GM19240 (cell line): ENCODE results near the gene A4GALT.
"Not testable (repeated sequence)": the region's sequence is repeated elsewhere in the genome, so short reads cannot be mapped to it uniquely, and the experiment has no call there.

Experiments
- DNase-seq: peaks from one replicate; pipeline ENCODE4 v3.0.0; 2011; ENCODE audit warnings: low spot score; ENCODE audit not compliant: insufficient read length

Gene A4GALT

DNA sequence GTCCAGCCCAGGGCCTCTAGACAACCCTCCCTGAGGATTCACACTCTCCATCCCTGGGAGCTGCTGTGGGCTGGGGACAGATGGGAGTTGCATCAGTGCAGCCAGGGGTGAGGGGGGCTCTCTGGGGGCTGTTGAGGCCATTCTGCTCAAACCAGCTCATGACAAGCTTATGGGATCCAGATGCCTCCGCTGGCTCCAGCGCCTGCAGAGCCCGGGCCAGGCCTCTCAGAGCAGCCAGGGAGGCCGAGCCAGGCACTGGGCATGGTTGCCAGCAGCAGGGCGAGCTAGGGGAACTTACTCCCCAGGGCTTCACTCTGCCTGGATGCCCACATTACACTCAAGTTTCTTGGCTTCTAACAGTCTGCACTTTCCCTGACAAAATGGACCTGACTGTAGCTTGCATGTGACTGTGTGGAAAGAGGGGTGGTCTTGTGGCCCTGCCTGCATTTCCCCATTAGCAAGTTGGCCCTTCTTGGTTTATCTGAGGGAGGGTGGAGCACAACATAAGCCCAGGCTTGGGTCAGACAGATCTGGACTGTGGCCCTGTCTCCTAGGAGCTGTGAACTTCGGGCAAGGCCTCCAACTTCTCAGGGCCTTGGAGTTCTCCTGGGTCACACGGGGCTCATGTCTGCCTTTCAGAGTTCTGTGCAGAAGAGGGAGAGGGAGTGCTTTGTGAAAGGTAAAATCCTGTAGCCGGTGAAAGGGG lies 36.9 kb downstream of the A4GALT start:
- DNase-seq, result no peak

DNA sequence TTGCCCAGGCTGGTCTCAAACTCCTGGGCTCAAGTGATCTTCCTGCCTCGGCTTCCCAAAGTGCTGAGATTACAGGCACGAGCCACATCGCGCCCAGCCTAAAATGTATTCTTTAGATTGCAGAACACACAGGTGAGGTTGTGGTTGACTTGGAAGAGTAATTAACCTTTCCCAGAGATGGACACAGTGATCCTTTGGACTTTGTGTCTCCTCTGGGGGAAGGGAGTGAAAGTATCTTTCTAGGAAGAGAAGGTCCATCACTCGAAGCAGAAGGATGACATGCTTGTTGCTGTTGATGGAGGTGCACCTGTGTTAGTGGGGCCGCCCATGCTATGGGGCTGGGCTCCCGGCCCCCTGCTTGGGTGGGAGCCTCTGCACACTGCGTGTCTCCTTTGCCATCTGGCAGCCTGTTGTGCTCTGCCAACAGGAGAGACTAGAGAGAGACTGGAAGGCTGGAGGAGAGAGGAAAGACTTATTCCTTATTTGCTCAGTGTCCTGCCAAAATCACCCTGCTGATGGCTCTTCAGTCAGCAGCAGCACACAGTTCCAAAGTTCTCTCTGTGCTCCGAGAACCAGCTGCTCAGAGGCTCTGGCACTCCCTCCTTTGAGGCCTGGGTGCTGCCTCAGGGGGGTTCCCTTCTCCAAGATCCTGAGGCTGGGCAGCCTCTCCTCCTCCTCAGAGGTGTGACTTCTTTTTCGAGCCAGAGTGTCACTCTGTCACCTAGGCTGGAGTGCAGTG lies 38.4 kb downstream of the A4GALT start:
- DNase-seq, result no peak

DNA sequence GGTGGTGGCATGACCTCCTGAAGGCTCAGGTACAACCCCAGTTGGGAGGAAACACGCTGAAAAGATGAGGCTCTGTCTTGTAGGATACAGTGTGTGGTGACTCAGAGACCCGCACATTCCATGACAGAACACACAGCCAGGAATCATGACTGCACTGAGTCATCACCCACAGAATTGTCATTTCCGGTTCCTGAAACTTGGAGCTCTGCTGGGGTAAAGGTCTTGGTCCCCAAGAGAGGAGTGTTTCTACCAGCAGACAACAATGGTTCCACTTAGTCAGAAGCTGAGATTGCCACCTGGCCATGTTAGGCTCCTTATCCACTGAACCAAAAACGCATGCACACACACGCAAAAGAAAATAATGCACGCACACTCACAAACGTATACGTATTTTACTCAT lies 40.0 kb downstream of the A4GALT start:
- no peak for DNase-seq

DNA sequence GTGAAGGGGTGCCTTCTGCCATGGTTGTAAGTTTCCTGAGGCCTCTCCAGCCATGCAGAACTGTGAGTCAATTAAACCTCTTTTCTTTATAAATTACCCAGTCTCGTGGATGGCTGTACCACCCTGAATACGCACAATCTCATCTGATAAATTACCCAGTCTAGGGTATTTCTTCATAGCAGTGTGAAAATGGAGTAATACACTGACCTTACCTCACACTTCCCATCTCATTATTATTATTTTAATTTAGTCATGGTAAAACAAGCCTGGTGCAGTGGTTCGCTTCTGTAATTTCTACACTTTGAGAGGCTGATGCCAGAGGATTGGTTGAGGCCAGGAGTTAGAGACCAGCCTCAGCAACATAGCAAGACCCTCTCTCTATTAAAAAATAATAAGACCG lies 41.0 kb downstream of the A4GALT start:
- DNase-seq, result no peak

DNA sequence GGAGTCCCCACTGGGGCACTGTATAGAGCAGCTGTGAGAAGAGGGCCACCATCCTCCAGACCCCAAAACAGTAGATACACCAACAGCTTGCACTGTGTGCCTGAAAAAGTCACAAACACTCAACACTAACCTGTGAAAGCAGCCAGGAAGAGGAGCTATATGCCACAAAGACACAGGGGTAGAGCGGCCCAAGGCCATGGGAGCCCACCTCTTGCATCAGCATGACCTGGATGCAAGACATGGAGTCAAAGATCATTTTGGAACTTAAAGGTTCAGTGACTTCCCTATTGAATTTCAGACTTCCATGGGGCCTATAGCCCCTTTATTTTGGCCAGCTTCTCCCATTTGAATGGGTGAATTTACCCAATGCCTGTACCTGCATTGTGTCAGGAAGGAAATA lies 41.8 kb downstream of the A4GALT start:
- DNase-seq, result no peak

DNA sequence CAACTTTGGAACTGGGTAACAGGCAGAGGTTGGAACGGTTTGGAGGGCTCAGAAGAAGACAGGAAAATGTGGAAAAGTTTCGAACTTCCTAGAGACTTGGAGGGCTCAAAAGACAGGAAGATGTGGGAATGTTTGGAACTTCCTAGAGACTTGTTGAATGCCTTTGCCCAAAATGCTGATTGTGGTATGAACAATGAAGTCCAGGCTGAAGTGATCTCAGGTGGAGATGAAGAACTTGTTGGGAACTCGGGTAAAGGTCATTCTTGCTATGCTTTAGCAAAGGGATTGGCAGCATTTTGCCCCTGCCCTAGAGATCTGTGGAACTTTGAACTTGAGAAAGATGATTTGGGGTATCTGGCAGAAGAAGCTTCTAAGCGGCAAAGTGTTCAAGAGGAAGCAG lies 42.7 kb downstream of the A4GALT start:
- not testable (repeated sequence) for DNase-seq

DNA sequence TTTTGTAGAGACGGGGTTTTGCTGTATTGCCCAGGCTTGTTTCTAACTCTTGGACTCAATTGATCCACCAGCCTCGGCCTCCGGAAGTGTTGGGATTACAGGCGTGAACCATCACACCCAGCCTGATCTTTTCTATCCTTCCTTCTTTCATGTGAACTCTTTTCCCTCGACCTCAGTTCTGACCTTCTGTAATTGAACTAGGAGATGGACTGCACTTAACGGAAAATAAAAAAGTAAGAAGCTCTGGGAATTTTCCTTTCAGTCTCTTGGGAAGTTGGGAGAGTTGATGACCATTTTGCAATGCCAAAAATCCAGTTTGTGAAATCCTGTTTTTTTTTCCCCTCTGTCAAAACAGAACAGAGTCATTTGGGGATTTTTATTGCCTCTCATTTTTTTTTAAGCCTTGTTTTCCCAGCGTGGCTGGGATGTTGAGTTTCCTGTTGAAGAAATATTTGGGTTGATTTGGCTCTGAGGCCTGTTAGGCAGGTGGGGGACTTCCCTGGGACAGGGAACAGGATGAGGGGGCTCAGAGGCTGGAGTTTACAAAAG lies 44.5 kb downstream of the A4GALT start:
- DNase-seq, result no peak

DNA sequence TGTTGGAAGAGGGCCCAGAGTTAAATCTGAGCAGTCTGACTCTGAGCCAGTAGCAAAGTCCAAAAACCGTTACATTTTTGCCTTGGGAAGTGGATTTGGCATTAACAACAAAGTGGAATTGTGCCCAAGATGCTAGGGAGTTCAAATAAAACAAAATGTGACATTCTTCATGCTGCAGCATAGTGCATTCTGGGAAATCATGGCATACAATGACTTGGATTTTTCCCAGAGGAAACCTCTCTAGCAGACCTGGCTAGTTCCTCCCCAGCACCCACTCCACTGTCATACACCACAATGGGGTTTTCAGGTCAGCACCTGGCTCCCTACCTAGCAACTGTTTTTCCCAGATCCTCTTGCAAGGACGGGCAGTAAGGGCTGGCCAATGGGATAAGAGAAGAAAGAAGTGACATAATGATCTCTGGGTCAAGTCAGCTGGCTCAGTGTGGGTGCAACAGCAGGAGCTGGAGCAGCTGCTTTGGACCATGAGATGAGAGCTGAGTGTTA lies 46.7 kb downstream of the A4GALT start:
- no peak for DNase-seq

DNA sequence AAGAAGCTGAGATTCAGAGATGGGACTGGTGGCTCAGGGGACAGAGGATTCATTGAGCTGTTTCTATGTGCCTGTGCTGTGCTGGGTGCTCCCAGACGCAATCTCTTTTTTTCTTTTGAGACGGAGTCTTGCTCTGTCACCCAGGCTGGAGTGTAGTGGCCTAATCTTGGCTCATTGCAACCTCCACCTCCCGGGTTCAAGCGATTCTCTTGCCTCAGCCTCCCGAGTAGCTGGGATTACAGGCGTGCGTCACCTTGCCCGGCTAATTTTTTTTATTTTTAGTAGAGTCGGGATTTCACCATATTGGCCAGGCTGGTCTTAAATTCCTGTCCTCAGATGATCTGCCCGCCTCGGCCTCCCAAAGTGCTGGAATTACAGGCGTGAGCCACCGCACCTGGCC lies 47.6 kb downstream of the A4GALT start:
- not testable (repeated sequence) for DNase-seq

DNA sequence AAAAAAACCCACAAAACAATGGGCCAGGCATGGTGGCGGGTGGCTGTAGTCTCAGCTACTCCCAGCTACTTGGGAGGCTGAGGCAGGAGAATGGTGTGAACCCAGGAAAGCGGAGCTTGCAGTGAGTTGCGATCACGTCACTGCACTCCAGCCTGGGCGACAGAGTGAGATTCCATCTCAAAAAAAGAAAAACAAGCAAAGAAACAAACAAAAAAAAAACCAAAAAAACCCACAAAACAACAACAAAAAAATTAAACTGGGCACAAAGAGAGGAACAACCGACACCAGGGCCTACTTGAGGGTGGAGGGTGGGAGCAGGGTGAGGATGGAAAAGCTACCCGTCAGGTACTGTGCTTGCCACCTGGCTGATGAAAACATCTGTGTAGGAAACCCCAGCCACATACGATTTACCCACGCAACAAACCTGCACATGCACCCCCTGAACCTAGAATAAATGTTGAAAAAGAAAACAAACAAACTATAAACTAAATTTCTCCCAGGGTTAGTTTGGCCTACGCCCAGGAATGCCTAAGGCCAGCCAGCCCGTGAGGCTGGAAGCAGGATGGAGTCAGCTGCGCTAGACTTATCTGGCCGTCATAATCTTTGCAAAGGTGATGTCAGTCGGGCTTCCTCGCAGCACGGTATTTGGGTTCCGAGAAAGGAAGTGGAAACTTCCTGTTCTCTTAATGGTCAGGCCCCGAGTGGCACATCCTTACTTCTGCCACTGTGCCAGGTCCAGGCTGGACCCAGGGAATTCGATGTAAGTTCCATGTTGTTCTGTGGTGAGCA lies 49.6 kb downstream of the A4GALT start:
- no peak for DNase-seq

DNA sequence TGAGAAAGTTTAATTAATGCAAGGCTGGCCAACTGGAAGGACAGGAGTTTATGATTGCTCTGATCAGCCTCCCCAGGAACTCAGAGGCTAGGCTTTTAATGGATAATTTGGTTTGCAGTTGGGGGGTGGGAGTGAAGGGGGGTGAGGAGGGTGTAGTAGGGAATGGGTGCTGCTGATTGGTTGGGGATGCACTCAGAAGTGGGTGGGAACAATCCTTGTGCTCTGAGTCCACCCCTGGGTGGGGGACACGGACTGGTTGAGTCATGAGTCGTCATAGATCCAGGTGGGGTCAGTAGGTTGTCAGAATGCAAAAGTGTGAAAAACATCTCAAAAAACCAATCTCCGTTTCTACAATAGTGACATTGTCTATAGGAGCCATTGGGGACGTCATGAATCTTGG lies 50.6 kb downstream of the A4GALT start:
- DNase-seq, result no peak

DNA sequence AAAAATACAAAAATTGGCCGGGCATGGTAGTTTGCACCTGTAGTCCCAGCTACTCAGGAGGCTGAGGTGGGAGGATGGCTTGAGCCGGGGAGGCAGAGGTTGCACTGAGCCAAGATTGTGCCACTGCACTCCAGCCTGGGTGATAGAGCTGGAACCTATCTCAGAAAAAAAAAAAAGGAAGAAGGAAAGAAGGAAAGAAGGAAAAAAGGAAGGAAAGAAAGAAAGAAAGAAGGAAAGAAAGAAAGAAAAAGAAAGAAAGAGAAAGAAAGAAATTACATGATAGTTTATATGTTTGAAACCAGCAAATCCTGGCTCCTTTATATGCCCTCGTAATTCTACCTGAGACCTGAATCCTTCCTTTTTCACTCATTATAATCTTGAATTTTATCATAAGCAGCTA lies 54.3 kb downstream of the A4GALT start:
- not testable (repeated sequence) for DNase-seq

DNA sequence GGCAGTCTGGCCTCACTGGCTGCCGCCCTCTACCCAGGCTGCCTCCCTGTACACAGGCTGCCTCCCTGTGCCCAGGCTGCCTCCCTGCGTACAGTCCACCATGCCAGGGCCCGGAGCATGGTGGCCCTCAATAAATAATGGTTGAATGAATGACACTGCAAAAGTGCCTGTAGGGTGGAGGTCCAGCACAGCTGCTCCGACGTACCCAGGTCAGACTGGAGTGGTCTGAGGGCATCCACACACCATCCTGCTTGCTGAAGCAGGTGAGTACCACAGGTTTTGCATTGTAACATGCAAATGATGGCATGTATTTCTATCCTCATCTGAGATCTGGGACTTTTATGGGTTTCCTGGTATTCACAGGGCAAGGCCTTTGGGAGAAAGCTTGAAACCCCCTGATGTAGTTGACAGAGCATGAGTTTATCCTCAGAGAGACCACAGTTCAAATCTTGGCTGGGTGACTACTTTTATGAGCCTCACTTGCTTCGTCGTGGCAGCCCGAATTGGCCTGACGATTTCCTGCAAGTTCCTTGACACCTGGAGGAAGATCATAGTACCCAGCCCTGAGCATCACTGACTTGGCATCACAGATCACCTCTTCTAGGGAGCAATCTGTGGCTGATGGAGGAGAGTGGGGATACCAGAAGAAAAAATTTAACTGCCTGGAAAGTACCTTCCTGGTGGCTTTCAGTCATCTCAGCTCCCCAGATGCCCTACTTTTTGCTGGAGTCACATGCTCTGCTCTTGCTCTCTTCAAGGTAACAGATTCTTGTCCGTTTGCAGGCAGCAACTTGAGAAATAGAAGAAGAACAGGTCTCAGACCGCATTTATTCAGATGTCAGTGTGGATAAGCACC lies 55.5 kb downstream of the A4GALT start:
- DNase-seq, result no peak

DNA sequence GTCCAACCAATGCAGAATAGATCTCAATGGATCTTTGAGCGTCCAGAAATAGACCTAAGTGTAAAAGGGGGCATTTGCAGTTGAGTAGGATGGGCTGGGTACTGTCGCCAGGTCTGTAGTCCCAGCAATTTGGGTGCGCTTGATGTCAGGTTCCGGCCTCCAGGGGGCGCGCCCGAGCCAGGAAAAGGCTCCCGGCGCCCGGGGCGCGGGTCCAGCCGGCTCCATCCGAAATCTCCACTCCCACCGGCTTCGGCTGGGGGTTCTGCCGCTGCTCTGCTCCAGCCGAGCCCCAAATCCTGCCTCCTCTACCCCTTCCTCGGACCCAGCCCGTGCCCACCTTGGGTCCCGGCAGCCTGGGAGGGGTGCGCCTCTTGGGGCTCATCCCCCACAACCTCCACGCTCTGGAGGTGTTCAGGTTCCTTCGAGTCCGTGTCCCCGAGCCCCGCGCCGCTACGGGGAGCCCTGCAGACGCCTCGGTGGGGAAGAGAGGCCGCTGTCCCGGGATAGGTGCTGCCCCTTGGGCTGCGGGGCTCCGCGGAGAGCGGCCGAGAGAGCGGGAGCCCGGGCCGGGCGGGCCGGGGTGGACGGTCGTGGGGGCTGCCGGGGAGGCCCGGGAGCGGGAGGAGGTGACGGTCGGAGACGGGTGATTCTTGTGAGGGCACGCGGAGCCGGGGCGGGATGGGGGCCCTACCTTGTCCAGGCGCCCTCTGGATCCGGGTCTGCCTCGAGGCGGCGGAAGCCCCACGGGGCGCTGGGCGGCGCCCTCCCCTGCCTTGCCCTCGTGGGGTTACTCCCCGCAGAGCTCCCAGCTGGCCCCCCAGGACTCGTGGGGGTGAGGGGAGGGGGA lies 58.5 kb downstream of the A4GALT start:
- peak; percentile 77 for DNase-seq

DNA sequence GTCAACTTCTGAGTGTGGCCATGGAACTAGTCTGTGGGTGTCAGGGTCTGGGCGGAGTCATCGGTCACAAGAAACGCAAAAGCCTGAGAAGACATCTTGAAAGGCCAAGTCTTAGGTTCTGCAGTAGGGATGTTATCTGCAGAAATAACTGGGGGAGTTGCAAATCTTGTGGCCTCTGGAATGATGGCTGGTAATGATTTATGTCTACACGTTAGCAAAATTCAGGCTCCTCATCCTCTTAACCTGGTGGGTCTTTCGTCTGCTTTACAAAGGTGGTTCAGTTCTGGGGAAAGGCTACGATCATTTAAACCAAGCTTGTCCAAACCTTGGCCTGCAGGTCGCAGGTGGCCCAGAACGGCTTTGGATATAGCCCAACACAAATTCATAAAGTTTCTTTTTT lies 64.1 kb downstream of the A4GALT start:
- no peak for DNase-seq

DNA sequence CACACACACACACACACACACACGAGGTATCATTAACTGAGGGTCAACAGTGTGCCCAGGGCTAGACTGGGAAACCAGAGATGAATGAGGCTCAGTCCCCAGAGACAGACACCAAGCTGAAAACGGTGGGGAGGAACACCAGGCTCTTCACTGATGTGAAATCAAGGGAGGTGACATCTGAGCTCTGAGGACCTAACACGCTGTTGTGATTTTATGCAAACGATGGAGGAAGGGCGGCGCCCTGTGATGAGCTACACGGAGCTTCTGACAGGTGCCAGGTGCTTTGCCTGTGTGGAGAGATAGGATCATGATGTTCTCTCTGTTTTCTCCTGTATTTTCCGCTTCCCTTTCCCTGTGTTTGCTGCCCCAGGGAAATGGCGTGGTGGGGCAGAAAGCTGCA lies 65.0 kb downstream of the A4GALT start:
- DNase-seq, result peak; percentile 53

DNA sequence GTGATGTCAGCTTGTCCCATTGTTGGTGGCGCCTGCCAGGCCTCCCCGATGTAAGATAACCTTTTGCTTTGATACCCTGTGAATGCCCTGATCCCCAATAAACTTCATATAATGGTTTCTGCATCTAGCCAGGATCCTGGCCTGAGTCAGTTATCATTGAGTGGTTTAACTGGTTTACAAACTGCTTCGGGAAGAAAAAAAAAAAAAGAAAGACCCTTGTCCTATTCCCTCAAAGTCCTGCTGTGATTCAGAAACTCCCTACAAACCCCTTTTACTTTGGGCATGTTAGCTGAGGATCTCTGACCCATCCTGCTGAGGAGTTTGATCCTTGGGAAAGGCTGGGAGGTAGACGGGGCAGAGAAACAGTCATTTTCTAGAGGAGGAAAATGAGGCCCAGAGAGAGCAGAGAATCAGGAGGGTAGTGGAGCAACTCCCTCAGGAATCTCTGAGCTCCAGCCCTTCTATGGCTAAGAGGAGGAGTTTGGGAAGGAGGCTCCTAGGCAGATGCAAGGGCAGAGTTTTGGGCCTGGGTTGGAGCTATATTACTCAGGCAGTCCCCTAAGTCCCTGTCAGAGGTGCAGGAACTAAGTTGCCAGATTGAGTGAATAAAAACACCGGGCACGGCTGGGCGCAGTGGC lies 66.1 kb downstream of the A4GALT start:
- DNase-seq, result no peak

DNA sequence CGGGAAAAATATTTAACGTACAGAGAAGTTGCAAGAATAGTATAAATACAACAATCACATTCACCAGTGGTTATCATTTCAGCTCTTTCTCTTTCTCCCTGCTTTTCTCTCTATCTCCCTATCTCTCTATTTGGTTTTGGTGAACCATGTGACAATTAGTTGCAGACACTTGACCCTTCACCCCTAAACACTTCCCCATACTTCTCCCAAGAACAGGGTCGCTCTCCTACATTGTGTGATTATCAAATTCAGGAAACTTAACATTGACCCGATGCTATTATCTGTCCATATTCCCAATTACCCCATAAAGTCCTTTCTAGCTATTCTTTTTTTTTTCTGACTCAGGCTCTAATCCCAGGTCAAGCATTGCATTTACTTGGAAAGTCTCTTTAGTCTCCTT lies 66.7 kb downstream of the A4GALT start:
- DNase-seq, result no peak

DNA sequence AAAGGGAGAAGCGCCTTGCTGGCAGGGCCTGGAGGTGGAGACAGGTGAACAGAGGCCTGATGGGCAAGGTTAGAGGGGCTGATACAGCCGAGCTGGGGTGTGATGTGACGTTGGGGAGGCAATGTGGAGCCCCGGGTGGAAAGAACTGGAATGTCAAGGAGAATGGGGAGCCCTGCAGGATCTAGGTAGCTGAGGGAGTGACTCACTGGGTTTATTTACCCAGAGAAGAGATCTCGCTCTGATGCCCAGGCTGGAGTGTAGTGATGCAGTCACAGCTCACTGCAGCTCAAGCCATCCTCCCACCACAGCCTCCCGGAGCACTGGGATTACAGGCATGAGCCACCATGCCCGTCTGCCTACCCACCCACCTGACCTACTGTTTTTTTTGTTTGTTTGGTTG lies 69.5 kb downstream of the A4GALT start:
- no peak for DNase-seq
